Liver (tissue), 9 donors: Measurements from ENCODE around the gene GLI1. TPM values are rescaled to one million over a fixed set of nuclear protein-coding genes. Genes with fewer than 3 reads are reported as not detected.

Experiments used
- DNase-seq: peaks from one replicate; pipeline ENCODE4 v3.0.0-alpha.2; 2017; ENCODE audit warnings: low spot score
- H3K27ac ChIP-seq, 2 donors: one replicate each; pipeline ENCODE4 v1.7.0; 2013; ENCODE audit warnings: inconsistent platforms in 2 of 2, low read length in 2 of 2, control low read depth in 1 of 2, low read depth in 1 of 2, mild to moderate bottlenecking in 1 of 2
- H3K27me3 ChIP-seq, 4 donors: one replicate each; pipeline versions ENCODE4 v1.6.1 to v1.7.0; 2013; ENCODE audit warnings: low read length in 3 of 4, inconsistent platforms in 1 of 4, mild to moderate bottlenecking in 1 of 4, moderate library complexity in 1 of 4; ENCODE audit not compliant: control insufficient read depth in 4 of 4, insufficient read depth in 4 of 4
- H3K36me3 ChIP-seq, 4 donors: one replicate each; pipeline versions ENCODE4 v1.6.1 to v1.7.0; 2013; ENCODE audit warnings: low read length in 3 of 4, mild to moderate bottlenecking in 3 of 4, low read depth in 1 of 4, moderate library complexity in 1 of 4; ENCODE audit not compliant: control insufficient read depth in 4 of 4, insufficient read depth in 3 of 4
- H3K4me1 ChIP-seq, 4 donors: one replicate each; pipeline versions ENCODE4 v1.6.1 to v1.7.0; 2013; ENCODE audit warnings: low read length in 3 of 4, mild to moderate bottlenecking in 3 of 4, moderate library complexity in 1 of 4; ENCODE audit not compliant: control insufficient read depth in 4 of 4, insufficient read depth in 4 of 4
- H3K4me3 ChIP-seq, 3 donors: one replicate each; pipeline versions ENCODE4 v1.6.1 to v1.7.0; 2013; ENCODE audit warnings: low read length in 3 of 3, control low read depth in 1 of 3, low read depth in 1 of 3, mild to moderate bottlenecking in 1 of 3
- H3K9ac ChIP-seq, 2 donors: one replicate each; pipeline ENCODE4 v1.7.0; 2013; ENCODE audit warnings: low read length in 2 of 2, mild to moderate bottlenecking in 2 of 2, moderate library complexity in 2 of 2, control low read depth in 1 of 2, low read depth in 1 of 2
- H3K9me3 ChIP-seq, 4 donors: one replicate each; pipeline versions ENCODE4 v1.6.1 to v1.7.0; 2013; ENCODE audit warnings: low read length in 3 of 4; ENCODE audit not compliant: control insufficient read depth in 4 of 4
- EGR1 ChIP-seq, 2 donors: IDR thresholded peaks; 2 replicates each; pipeline ENCODE4 v1.6.1; 2016 to 2018; ENCODE audit warnings: antibody characterized with exemption in 2 of 2, low read depth in 2 of 2
- FOXA1 ChIP-seq: IDR thresholded peaks from 2 replicates; pipeline ENCODE4 v1.6.1; 2016; ENCODE audit warnings: antibody characterized with exemption
- FOXA2 ChIP-seq: IDR thresholded peaks from 2 replicates; pipeline ENCODE4 v1.6.1; 2016; ENCODE audit warnings: antibody characterized with exemption
- GABPA ChIP-seq, 2 donors: IDR thresholded peaks in 1 of 2; conservative IDR thresholded peaks in 1 of 2; 2 replicates each; pipeline ENCODE4 v1.6.1; 2016; ENCODE audit warnings: antibody characterized with exemption in 2 of 2, mild to moderate bottlenecking in 1 of 2, moderate library complexity in 1 of 2
- HNF4A ChIP-seq, 2 donors: conservative IDR thresholded peaks; 2 replicates each; pipeline ENCODE4 v1.6.1; 2016; ENCODE audit warnings: antibody characterized with exemption in 2 of 2, mild to moderate bottlenecking in 2 of 2
- HNF4G ChIP-seq: IDR thresholded peaks from 2 replicates; pipeline ENCODE4 v1.6.1; 2016; ENCODE audit warnings: antibody characterized with exemption
- JUND ChIP-seq, 2 donors: IDR thresholded peaks; 2 replicates each; pipeline ENCODE4 v1.6.1; 2016; ENCODE audit warnings: antibody characterized with exemption in 2 of 2
- MAX ChIP-seq: IDR thresholded peaks from 2 replicates; pipeline ENCODE4 v1.6.1; 2016; ENCODE audit warnings: antibody characterized with exemption
- NR2F2 ChIP-seq: IDR thresholded peaks from 2 replicates; pipeline ENCODE4 v1.6.1; 2016; ENCODE audit warnings: antibody characterized with exemption
- RAD21 ChIP-seq, 2 donors: IDR thresholded peaks; 2 replicates each; pipeline ENCODE4 v1.6.1; 2016; ENCODE audit warnings: antibody characterized with exemption in 2 of 2, mild to moderate bottlenecking in 2 of 2
- REST ChIP-seq: IDR thresholded peaks from 2 replicates; pipeline ENCODE4 v1.6.1; 2016; ENCODE audit warnings: antibody characterized with exemption, mild to moderate bottlenecking
- RXRA ChIP-seq, 2 donors: IDR thresholded peaks; 2 replicates each; pipeline ENCODE4 v1.6.1; 2017 to 2018; ENCODE audit warnings: antibody characterized with exemption in 2 of 2, mild to moderate bottlenecking in 1 of 2
- SP1 ChIP-seq: IDR thresholded peaks from 2 replicates; pipeline ENCODE4 v1.6.1; 2018; ENCODE audit warnings: antibody characterized with exemption, mild to moderate bottlenecking
- TAF1 ChIP-seq: conservative IDR thresholded peaks from 2 replicates; pipeline ENCODE4 v1.6.1; 2016; ENCODE audit warnings: antibody characterized with exemption, mild to moderate bottlenecking
- YY1 ChIP-seq: IDR thresholded peaks from 2 replicates; pipeline ENCODE4 v1.6.1; 2016; ENCODE audit warnings: antibody characterized with exemption, mild to moderate bottlenecking
- WGBS: extraction: QIAGEN DNeasy Blood & Tissue Kit; methylation state at CpG from one replicate; pipeline ENCODE4 v1.1.7; 2013; 5-methylcytosine and 5-hydroxymethylcytosine counted together
- polyA plus RNA-seq, 2 donors: library from polyadenylated mRNA; stranded (reverse) in 1 of 2; unstranded in 1 of 2; fragments of 200-250 nt in 1 of 2; fragments of >200 nt in 1 of 2; fragmentation: Nextera tagmentation in 1 of 2; extraction: Ambion mirVana in 1 of 2; gene quantifications; one replicate each; pipeline versions ENCODE4 v1.2.1 to v1.2.3, GENCODE V29; 2013 to 2015
- total RNA-seq, 2 donors: library from RNA; depleted of rRNA; stranded (reverse); fragments of >200 nt; gene quantifications; one replicate each; pipeline ENCODE4 v1.2.3, GENCODE V29; 2014
- TF ChIP-seq, protein P1 (sequence below): fragments of 150-350 bp; IDR thresholded peaks from 2 replicates; pipeline ENCODE4 v1.5.1; 2017; ENCODE audit warnings: improper control_type of control experiment, low read depth, low read length; ENCODE audit not compliant: missing input control
- TF ChIP-seq, protein P2 (sequence below): IDR thresholded peaks from 2 replicates; pipeline ENCODE4 v1.6.1; 2016; ENCODE audit warnings: antibody characterized with exemption
- TF ChIP-seq, protein P3 (sequence below): IDR thresholded peaks from 2 replicates; pipeline ENCODE4 v1.6.1; 2016; ENCODE audit warnings: antibody characterized with exemption
- donor health status: healthy.
- donor health status: healthy.
- donor health status: healthy.
- donor health status: healthy.
- donor health status: healthy.

Gene GLI1
- total and polyA plus RNA-seq, 4 donors: 0.09 to 0.44 (median 0.24) TPM

- Histone ChIP-seq H3K9me3 (no peaks in the 10 kb centered on the region), H3K36me3 (no peaks in the 10 kb centered on the region), H3K4me1 (peaks cover 0 to 17% (median 2%) of the 10 kb centered on the region in 4 donors), H3K27me3 (no peaks in the 10 kb centered on the region), H3K9ac (peak overlapping the region; percentile 98 to 100), H3K27ac (peak overlapping the region; percentile 98 to 99), H3K4me3 (peak overlapping the region; percentile 61 to 92 (median 72))
- peak; percentile 29 for TF ChIP-seq YY1
- no peak for TF ChIP-seq SP1
- no peak for DNase-seq
- 40% methylated on average over 11 of the region's 11 CpGs for WGBS
These were observed 27.9 kb upstream of the GLI1 start for GRCh38 chr12:57431654-57432188.

- Histone ChIP-seq H3K4me1 (peaks cover 0 to 21% (median 5%) of the 10 kb centered on the region in 4 donors), H3K9ac (no peak overlapping the region), H3K4me3 (peak overlapping the region in 1 of 3 donors; percentile 14), H3K27ac (peak overlapping the region; percentile 90 to 93), H3K27me3 (no peaks in the 10 kb centered on the region), H3K9me3 (no peaks in the 10 kb centered on the region), H3K36me3 (no peaks in the 10 kb centered on the region)
- TF ChIP-seq MAX (no peak), HNF4G (no peak), JUND (IDR thresholded peaks at IDR 0.05) (no peak), SP1 (no peak), GABPA (IDR thresholded peaks at IDR 0.05 in 1 of 2, conservative IDR thresholded peaks at IDR 0.05 in 1 of 2) (no peak), HNF4A (conservative IDR thresholded peaks at IDR 0.05) (no peak), REST (no peak), FOXA2 (no peak), RXRA (IDR thresholded peaks at IDR 0.05) (no peak), TAF1 (no peak), NR2F2 (no peak), RAD21 (IDR thresholded peaks at IDR 0.05) (no peak), YY1 (no peak), EGR1 (IDR thresholded peaks at IDR 0.05; ENCODE audit: low read depth in 2 of 2) (no peak), FOXA1 (no peak)
- TF ChIP-seq, protein P1, sequence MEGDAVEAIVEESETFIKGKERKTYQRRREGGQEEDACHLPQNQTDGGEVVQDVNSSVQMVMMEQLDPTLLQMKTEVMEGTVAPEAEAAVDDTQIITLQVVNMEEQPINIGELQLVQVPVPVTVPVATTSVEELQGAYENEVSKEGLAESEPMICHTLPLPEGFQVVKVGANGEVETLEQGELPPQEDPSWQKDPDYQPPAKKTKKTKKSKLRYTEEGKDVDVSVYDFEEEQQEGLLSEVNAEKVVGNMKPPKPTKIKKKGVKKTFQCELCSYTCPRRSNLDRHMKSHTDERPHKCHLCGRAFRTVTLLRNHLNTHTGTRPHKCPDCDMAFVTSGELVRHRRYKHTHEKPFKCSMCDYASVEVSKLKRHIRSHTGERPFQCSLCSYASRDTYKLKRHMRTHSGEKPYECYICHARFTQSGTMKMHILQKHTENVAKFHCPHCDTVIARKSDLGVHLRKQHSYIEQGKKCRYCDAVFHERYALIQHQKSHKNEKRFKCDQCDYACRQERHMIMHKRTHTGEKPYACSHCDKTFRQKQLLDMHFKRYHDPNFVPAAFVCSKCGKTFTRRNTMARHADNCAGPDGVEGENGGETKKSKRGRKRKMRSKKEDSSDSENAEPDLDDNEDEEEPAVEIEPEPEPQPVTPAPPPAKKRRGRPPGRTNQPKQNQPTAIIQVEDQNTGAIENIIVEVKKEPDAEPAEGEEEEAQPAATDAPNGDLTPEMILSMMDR: no peak
- TF ChIP-seq, protein P2, sequence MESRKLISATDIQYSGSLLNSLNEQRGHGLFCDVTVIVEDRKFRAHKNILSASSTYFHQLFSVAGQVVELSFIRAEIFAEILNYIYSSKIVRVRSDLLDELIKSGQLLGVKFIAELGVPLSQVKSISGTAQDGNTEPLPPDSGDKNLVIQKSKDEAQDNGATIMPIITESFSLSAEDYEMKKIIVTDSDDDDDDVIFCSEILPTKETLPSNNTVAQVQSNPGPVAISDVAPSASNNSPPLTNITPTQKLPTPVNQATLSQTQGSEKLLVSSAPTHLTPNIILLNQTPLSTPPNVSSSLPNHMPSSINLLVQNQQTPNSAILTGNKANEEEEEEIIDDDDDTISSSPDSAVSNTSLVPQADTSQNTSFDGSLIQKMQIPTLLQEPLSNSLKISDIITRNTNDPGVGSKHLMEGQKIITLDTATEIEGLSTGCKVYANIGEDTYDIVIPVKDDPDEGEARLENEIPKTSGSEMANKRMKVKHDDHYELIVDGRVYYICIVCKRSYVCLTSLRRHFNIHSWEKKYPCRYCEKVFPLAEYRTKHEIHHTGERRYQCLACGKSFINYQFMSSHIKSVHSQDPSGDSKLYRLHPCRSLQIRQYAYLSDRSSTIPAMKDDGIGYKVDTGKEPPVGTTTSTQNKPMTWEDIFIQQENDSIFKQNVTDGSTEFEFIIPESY: no peak
- TF ChIP-seq, protein P3, sequence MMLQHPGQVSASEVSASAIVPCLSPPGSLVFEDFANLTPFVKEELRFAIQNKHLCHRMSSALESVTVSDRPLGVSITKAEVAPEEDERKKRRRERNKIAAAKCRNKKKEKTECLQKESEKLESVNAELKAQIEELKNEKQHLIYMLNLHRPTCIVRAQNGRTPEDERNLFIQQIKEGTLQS: no peak
- no peak for DNase-seq
- WGBS: 78% methylated on average over 3 of the region's 3 CpGs
These were observed 26.2 kb upstream of the GLI1 start for GRCh38 chr12:57433370-57433769.
